Heart right ventricle (tissue), 16 donors: ENCODE results near the gene CAMK1D. TPM values are rescaled to one million over a fixed set of nuclear protein-coding genes. Genes with fewer than 3 reads are reported as not detected.

Experiments used
- ATAC-seq, 8 donors: fragments of 200-7000 bp; cut with Tn5 transposase; one replicate each; pipeline ENCODE4 v1.9.1; 2020; ENCODE audit warnings: mild to moderate bottlenecking in 8 of 8, moderate library complexity in 8 of 8, moderate number of reproducible peaks in 1 of 8
- DNase-seq, 2 donors: peaks; one replicate each; pipeline ENCODE4 v3.0.0-alpha.2; 2020
- H3K27ac ChIP-seq, 10 donors: fragments of 200-600 bp; sonication (generic) in 2 of 10; one replicate each; pipeline versions ENCODE4 v1.5.0 to v1.8.0; 2020 to 2022; ENCODE audit warnings: mild to moderate bottlenecking in 3 of 10
- H3K27me3 ChIP-seq, 7 donors: fragments of 200-600 bp; one replicate each; pipeline ENCODE4 v1.8.0; 2021 to 2022; ENCODE audit warnings: mild to moderate bottlenecking in 2 of 7
- H3K36me3 ChIP-seq, 9 donors: fragments of 200-600 bp; sonication (generic) in 1 of 9; one replicate each; pipeline versions ENCODE4 v1.5.0 to v1.8.0; 2020 to 2022; ENCODE audit warnings: mild to moderate bottlenecking in 2 of 9
- H3K4me1 ChIP-seq, 9 donors: fragments of 200-600 bp; sonication (generic) in 1 of 9; one replicate each; pipeline versions ENCODE4 v1.5.0 to v1.8.0; 2020 to 2022; ENCODE audit warnings: mild to moderate bottlenecking in 4 of 9
- H3K4me3 ChIP-seq, 10 donors: fragments of 200-600 bp; sonication (generic) in 2 of 10; one replicate each; pipeline versions ENCODE4 v1.5.0 to v1.8.0; 2020 to 2022; ENCODE audit warnings: mild to moderate bottlenecking in 7 of 10, moderate library complexity in 2 of 10
- H3K9me3 ChIP-seq, 11 donors: fragments of 200-600 bp in 10 of 11; sonication (generic) in 2 of 11; one replicate each; pipeline versions ENCODE4 v1.5.0 to v1.8.0; 2013 to 2022; ENCODE audit warnings: mild to moderate bottlenecking in 2 of 11, control low read depth in 1 of 11, moderate library complexity in 1 of 11
- WGBS, 2 donors: extraction: QIAGEN DNeasy Blood & Tissue Kit; methylation state at CpG; one replicate each; pipeline ENCODE4 v1.1.7; 2013; ENCODE audit warnings: inconsistent platforms in 1 of 2; 5-methylcytosine and 5-hydroxymethylcytosine counted together
- intact Hi-C, 10 donors: fragments of 100-400 bp; cut with DNase I; formaldehyde crosslinking; loops; one replicate each; pipeline versions ENCODE4 v1.11.1 to v1.14.2; 2022
- polyA plus RNA-seq, 2 donors: library from polyadenylated mRNA; stranded (reverse); fragments of 200-250 nt; gene quantifications; one replicate each; pipeline ENCODE4 v1.2.3, GENCODE V29; 2013
- total RNA-seq, 10 donors: library from RNA; stranded (reverse); fragmentation: NEBNext Ultra II Directional in 3 of 10; extraction: Animal tissue kit (Norgen Biotek cat#: 25700) in 3 of 10; gene quantifications; one replicate each; pipeline versions ENCODE4 v1.2.1 to v1.2.4, GENCODE V29; 2021 to 2023
- TF ChIP-seq, protein P1 (sequence below), 9 donors: fragments of 200-600 bp; sonication (generic) in 2 of 9; IDR thresholded peaks; one replicate each; pipeline versions ENCODE4 v1.5.0 to v1.8.0; 2021 to 2022; ENCODE audit warnings: antibody characterized with exemption in 9 of 9, mild to moderate bottlenecking in 5 of 9, moderate library complexity in 1 of 9
- donor health status: Arrhythmogenic right ventricular cardiomyopathy.
- donor health status: ischemic (EF 13 %, LVEDD 7.1; RV severe dilation, severe dysfunction).
- donor health status: healthy with polysubstance abuse.
- donor health status: DM: no; HTN: yes; CAD: no.
- donor health status: DM: no; HTN: no; CAD: no.
- donor health status: ischemic (EF 25% LVEDD 6.9; RV normal size, moderate dysfunction).
- donor health status: ischemic (EF 25% LVEDD 5.7; RV mildly dilated, moderate dysfunction).
- donor health status: healthy.
- donor health status: DM: yes; HTN: yes; CAD: no.
- donor health status: Ischemic cardiomyopathy.
- donor health status: ischemic (EF 35%, LVEDD 5.7; RV mildly dilated, moderate dysfunction).
- donor health status: nonischemic (EF 11% LVEDD 7.7; RV severe dilation, severe dysfunction).
- donor health status: DM: yes; HTN: yes; CAD: no.
- donor health status: PGD.
- donor health status: ischemic (EF 29% LVEDD 5.4; RV normal size, mild dysfunction).
- donor health status: nonischemic (EF 23%, LVEDD 6.1; RV moderate dilation, normal function).

Gene CAMK1D
- total and polyA plus RNA-seq, 12 donors = 1.3 to 17.7 (median 2.6) TPM

DNA sequence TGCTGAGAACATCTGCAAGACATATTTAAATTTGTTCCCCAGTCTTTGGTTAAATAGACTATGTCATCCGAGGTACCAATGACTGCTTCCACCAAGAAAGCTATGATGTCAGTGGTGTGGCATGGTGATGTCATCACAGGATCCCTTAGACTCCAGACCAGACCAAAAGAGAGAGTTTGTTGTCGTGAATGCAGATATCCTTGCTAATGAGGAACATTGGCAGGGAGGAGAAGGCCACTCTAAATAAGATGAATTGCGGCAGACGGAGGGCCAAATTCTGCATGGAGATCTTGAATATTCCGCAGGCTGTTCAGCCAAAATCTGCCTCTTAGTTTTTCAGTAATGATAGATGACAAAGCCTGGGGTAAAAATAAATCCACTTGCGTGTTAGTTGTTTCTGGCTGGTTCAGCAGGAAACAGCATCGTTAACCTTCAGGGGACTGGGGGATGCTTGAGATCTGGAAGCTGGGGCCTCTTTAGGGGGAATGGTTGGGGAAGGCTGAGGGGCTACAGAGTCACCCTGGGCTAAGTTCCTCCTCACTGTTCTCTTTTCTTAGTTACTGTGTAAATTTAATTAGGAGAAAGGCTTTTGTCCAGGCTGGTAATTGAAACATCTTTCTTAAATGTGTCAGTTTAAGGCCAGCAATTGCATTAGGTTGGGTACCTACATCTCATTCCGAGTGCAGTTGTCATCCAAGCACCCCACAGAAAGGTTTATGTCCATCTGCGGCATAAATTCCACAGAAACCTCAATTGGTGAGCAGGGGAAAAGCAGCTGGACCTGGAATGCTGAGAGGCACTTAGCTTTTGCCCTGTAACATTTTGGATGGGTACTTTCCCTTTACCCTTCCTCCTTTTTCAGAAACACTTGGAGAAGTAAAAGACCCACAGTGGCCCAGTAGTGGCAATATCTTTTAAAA, 11.6 kb upstream of the CAMK1D start:
- Histone ChIP-seq H3K36me3 (no peaks in the 10 kb centered on the region), H3K9me3 (peaks cover 0 to 4% (median 0%) of the 10 kb centered on the region in 11 donors), H3K4me3 (no peak overlapping the region), H3K27ac (no peak overlapping the region), H3K27me3 (no peaks in the 10 kb centered on the region), H3K4me1 (peaks cover 3 to 17% (median 12%) of the 10 kb centered on the region in 9 donors)
- ATAC-seq (no peak), DNase-seq (no peak)
- intact Hi-C loops = no loop called here
- WGBS, 2 donors = 55 to 62% methylated on average over 9 of the region's 9 CpGs
- TF ChIP-seq, protein P1, sequence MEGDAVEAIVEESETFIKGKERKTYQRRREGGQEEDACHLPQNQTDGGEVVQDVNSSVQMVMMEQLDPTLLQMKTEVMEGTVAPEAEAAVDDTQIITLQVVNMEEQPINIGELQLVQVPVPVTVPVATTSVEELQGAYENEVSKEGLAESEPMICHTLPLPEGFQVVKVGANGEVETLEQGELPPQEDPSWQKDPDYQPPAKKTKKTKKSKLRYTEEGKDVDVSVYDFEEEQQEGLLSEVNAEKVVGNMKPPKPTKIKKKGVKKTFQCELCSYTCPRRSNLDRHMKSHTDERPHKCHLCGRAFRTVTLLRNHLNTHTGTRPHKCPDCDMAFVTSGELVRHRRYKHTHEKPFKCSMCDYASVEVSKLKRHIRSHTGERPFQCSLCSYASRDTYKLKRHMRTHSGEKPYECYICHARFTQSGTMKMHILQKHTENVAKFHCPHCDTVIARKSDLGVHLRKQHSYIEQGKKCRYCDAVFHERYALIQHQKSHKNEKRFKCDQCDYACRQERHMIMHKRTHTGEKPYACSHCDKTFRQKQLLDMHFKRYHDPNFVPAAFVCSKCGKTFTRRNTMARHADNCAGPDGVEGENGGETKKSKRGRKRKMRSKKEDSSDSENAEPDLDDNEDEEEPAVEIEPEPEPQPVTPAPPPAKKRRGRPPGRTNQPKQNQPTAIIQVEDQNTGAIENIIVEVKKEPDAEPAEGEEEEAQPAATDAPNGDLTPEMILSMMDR (IDR thresholded peaks at IDR 0.05) = no peak

DNA sequence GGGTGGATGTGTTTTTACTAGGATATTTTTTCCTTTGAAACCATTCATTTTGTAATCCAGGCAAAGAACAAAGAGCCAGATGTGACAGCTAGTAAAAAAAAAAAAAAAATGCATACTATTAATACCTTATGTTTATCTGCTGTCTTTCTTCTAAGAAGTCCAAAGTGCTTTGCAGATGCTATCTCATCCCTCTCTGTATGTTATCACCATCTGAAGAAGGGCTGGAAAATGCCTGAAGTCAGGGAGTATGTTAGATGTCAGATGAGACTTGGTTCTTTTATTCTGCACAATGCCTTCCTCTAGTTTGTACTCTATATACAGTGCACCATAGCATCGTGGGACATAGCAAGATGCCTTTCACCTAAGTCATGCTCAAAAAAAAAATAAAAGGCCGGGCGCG, 10.4 kb upstream of the CAMK1D start:
- H3K4me1 ChIP-seq = peaks cover 0 to 4% (median 0%) of the 10 kb centered on the region in 9 donors
- H3K27ac ChIP-seq = no peak overlapping the region
- intact Hi-C loops = no loop called here
- TF ChIP-seq, protein P1 (IDR thresholded peaks at IDR 0.05) = no peak
- no peaks in the 10 kb centered on the region for H3K36me3 ChIP-seq
- H3K9me3 ChIP-seq = peaks cover 0 to 15% (median 0%) of the 10 kb centered on the region in 11 donors
- ATAC-seq (no peak), DNase-seq (no peak)
- no peaks in the 10 kb centered on the region for H3K27me3 ChIP-seq
- no peak overlapping the region for H3K4me3 ChIP-seq
- WGBS, 2 donors = 85 to 86% methylated on average over 4 of the region's 4 CpGs

DNA sequence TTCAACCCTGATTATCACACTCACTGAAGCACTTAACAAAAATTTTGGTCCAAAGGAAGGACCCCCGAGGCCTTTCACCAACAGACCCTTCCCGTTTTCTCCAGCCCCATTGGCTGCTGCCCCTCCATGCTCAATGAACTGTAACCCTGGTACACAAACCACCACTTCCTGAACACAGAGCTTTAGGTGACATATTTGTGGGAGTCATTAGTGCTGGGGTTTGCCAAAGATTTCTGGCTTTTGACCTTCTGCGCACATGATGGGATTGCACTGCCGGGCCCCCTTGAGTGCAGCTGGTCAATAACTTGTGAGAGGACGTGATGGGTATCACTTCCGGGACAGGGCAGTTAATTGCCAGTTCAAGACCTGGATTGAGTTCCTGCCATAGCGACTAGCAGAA, 9.0 kb upstream of the CAMK1D start:
- ATAC-seq = no peak

DNA sequence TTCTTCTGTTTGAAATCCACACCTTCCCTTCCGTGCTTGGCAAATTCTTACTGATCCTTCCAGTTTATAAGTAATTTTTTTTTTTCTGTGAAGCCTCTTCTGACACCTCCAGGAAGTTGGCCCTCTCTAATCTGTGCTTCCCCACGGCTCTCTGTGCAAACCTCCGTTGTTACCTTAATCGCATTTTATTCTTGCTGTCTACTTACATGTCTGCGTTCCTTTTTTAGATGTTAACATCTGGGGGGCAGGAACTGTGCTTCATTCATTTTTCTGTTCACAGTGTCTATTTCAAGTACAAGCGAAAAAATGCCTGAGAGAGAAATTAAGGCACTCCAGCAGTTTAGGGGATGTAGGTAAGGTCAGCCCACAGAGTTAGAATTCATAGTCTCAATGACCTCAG, 8.4 kb upstream of the CAMK1D start:
- Histone ChIP-seq H3K36me3 (no peaks in the 10 kb centered on the region), H3K27me3 (no peaks in the 10 kb centered on the region), H3K9me3 (peaks cover 0 to 15% (median 0%) of the 10 kb centered on the region in 11 donors), H3K4me1 (no peaks in the 10 kb centered on the region), H3K4me3 (no peak overlapping the region), H3K27ac (no peak overlapping the region)
- no peak for ATAC-seq
- TF ChIP-seq, protein P1 (IDR thresholded peaks at IDR 0.05) = no peak
- 72 to 74% methylated on average over 6 of the region's 6 CpGs for WGBS, 2 donors
- DNase-seq = no peak
- intact Hi-C loops = loop anchor here in 1 of 10 donors (10.0 kb wide), 1 partner anchor 364 kb away; no protein-coding TSS in a partner anchor

More for the DNA sequence above, 9.0 kb upstream of the CAMK1D start:
- no peak overlapping the region for H3K27ac ChIP-seq
- WGBS, 2 donors = 87 to 89% methylated on average over 7 of the region's 7 CpGs
- TF ChIP-seq, protein P1 (IDR thresholded peaks at IDR 0.05) = no peak
- no peaks in the 10 kb centered on the region for H3K36me3 ChIP-seq
- H3K9me3 ChIP-seq = peaks cover 0 to 15% (median 0%) of the 10 kb centered on the region in 11 donors
- no peak for DNase-seq
- H3K27me3 ChIP-seq = no peaks in the 10 kb centered on the region
- intact Hi-C loops = loop anchor here in 1 of 10 donors (10.0 kb wide), 1 partner anchor 364 kb away; no protein-coding TSS in a partner anchor
- H3K4me3 ChIP-seq = no peak overlapping the region
- no peaks in the 10 kb centered on the region for H3K4me1 ChIP-seq
